GM18867 (cell line): ENCODE results near the gene SDS.

ENCODE experiments used
- ATAC-seq: cut with Tn5 transposase; IDR thresholded peaks from one replicate; pipeline ENCODE4 v1.9.1; 2021; ENCODE audit warnings: mild to moderate bottlenecking, moderate library complexity; ENCODE audit not compliant: unreplicated experiment

The SDS gene

DNA sequence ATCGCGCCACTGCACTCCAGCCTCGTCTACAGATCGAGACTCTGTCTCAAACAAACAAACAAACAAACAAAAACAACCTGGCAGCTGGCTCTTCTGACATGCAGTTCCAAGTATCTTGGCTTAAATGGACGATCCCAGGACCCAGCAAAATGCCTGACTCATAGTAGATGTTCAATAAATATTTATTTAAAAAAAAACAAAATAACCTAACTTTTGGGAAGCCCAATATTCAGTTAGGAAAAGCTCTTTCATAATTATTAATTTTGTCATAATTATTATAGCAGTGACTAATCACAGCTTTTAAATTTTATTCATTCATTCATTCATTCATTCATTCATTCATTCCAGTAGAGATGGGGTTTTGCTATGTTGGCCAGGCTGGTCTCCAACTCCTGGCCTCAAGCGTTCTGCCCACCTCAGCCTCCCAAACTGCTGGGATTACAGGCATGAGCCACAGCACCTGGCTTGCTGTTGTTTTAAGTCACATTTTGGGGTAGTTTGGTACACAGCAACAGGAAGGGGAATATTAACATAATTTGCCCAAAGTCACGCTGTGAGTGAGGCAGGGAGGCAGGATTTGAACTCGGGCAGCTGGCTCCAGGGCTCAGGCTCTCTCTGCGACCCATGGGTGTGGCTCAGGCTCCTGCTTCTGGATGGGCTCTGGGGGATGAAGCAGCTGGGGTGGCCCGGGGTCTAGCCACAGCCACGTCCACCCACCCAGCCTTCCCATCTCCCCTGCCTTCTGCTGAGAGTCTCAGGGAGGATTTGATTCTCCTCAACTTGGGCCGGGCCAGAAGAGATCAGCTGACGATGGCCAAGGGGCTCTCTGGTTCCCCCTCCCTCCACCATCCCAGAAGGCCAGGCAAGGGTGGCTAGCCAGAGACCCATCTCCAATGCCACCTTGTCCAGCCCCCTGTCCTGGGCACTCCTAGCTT, 2.4 kb downstream of the SDS start:
- ATAC-seq: no peak

DNA sequence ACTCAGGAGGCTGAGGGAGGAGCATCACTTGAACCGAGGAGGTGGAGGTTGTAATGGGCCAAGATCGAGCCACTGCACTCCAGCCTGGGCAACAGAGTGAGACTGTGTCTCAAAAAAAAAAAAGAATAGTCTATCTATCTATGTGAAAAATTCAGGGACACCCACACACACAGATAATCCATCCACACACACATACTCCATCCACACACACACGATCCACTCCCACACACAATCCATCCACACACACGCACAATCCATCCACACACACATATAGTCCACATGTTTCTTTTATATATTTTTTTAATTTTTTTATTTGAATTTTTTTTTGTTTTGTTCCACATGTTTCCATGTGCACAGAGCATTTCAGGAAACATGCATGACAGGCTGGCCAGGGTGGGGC, 3.3 kb downstream of the SDS start:
- no peak for ATAC-seq

DNA sequence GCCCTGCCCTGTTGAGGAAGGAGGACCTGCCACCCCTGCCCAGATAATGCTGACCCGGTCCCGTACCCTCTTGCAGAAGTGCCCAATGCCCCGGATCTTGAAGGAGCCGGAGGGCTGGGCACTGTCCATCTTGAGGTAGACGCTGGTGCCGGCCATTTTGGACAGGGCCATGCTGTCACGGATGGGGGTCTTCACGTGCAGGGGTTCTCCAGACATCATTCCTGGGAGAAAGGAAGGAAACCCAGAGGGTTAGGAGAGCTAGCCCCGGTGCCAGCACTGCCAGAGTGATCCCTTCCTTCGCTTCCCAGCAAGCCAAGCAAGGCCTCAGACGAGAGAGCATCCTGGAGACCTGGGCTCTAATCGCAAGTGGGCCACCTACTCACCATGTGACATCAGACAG, 4.2 kb downstream of the SDS start:
- ATAC-seq: no peak

DNA sequence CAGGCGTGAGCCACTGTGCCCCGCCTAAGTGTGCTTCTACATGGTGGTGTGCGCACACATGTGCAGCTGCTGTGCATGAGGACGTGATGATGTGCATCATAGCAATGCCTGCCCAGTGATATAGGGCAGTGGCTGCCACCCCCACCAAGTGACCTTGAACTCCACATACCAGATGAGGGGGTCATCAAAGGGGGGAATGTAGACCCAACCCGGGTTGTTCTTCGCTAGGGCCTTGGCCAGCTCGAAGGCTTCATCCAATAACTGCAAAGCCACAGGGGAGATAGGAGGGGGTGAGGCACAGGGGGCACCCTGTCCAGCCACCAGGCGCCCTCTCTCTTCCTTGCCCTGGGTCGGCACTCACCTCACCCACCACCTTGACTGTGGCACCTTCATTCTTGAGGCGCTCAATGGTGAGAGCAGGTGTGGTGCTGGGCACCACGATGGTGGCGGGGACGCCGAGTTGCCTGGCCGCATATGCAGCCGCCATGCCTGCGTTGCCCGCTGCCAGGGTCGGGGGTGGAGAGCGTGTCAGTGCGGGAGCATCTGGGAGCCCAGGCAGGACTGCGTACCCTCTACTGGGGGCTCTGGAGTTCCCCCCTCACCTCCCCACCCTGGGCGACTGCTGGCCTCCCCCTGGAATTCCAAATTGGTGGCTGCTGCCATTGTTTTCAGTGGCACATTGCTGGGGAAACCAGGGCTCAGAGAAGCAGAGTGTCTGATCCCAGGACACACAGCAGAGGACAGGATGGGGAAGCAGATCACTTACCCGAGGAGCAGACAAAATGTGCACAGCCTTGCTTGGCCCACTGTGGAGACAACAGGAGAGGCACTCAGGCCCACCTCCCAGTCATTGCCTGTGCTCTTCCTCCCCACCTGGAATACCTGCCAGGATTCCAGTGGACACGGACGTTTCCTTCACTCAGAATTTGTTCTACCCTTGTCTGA, 5.1 kb downstream of the SDS start:
- no peak for ATAC-seq

DNA sequence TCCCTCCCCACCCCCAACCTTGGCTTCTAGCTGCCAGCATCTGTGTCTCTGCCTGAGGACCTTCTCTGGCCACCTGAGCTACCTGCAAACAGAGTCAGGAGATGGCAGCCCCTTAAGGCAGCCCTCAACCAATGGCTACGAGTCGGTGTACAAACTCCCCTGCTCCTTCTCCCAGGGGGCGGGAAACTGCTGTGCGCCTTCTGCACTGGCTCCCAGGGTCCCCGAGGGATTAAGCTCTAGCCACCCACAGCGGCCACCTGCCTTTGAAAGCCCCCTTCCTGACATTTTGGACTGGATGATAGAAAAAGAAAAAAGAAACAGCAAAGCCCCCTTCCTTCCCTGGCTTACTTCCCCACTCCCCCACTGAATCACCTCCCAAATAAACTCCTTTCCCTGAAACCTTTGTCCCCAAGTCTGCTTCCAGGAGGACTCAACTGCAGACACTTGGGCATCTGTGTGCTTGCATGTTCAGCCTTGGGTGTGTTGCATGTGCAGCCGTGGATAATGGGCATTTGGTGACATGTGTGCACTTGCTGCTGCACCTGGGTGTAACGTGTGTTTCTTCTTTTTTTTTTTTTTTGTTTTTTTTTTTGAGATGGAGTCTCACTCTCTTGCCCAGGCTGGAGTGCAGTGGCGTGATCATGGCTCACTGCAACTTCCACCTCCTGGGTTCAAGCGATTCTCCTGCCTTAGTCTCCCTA, 6.0 kb downstream of the SDS start:
- no peak for ATAC-seq

DNA sequence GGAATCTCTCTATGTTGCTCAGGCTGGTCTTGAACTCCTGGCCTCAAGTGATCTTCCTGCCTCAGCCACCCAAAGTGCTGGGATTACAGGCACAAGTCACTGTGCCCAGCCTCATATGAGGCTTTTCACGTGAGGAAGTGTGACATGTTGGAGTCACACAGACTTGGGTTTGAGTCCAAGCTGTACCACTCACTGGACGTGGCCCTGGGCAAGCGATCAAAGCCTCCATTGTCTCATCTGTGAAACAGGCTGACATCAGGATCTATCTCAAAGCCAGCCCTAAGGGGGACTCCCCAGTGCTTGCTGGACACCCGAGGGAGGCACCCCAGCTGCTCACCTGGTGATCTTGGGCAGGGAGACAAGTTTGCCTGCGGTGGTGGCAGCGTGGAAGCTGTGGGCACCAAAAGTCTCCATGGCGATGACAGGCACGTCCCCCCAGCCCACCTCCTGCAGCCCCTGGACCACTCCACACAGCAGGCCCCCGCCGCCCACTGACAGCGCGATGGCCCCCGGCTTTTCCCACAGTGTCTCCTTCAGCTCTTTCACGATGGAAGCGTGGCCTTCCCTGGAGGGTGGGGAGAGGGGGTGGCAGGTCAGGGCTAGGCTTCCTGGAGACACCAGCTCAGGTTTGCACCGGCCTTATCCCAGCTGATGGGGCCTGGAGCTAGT, 6.7 kb downstream of the SDS start:
- ATAC-seq: no peak

DNA sequence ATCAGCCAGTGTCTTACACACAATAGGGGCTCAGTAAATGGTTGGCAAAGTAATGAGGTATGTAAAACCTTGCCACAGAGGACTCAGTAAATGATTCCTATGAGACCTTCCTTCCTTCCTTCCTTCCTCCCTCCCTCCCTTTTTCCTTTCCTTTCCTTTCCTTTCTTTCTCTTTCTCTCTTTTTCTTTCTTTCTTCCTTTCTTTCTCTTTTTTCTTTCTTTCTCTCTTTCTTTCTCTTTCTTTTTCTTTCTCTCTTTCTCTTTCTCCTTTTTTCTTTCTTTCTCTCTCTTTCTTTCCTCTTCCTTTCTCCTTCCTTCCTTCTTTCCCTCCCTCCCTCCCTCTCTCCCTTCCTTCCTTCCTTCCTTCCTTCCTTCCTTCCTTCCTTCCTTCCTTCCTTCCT, 7.5 kb downstream of the SDS start:
- no peak for ATAC-seq

DNA sequence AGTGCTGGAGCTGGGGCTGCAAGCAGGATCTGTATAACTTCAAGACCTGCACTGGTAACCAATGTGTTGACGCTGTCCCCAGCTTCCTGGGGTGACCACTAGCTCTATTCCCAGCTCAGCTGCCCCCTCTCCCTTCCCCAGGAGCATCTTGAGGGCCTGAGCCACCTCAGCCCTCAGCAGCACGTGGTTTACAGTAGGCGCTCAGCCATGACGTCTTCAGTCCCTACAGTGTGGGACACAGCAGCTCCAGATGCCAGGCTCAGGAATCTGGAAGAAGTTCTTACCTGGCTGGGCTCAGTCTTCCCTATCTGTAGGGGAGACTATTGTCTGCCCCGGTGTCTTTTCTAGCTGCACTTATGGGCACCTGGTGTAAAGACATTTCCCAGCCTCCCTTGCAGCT, 8.6 kb downstream of the SDS start:
- ATAC-seq: no peak

DNA sequence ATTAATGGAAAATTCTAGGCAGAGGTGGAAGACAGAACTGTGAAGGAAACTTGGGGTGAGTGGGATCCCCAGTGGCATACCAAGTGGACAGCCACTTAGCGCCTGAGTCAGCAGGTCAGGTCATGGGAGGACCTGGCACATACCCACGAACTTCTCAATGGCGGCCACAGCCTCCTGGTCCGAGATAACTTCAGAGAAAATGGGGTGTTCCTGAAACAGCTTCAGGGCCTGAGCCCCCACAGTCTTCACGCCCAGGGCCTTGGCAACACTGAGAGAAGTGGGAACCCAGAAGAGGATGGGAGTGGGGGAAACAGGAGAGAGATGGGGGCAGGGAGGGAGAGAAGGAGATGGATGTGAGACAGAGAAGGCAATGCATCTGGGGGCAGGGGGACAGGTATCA, 9.9 kb downstream of the SDS start:
- no peak for ATAC-seq

DNA sequence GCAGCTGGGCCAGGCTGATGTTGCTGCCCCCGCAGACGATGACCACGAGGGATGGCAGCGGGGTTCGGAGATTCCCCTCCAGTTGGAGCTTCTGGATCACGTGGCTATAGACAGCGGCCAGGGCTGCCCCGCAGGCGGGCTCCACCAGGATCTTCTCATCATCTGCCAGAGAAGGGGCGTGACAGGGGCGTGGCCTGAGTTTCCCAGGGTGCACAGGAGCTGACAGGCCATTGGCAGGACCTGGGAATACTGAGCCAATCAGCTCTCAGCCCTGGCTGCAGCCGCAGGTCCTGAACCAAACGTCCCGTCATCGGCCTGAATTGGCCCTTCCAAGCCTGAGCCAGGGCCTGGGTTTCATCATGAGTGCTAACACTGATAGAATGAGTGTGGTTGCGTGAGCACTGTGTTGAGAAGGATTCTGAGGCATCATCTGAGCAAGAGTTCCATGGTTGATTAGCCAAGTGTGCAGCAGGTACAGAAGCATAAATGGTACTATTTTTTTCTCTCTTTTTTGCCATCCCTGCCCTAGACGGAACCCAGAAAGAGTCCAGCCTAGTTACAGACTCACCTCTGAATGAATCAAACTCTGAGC, 10.6 kb downstream of the SDS start:
- ATAC-seq: no peak

DNA sequence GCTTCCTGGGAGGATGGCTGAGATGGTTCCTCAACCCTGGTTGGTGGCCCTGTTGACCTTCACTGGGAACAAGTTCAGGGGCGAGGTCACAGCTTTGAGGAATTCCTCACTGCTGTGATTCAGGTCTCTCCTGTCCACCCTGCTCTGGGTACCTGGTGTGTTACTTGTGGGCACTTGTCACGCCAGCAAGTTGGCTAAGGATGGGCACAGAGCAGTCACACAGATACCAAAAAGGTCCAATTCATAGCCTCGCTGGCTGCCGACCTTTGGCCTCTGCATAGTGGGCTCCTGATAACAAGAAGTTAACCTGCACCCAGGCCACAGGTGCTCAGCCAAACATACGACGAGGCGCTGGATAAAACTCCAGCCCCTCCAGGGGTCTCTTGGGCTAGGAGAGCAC, 11.2 kb downstream of the SDS start:
- ATAC-seq: no peak

DNA sequence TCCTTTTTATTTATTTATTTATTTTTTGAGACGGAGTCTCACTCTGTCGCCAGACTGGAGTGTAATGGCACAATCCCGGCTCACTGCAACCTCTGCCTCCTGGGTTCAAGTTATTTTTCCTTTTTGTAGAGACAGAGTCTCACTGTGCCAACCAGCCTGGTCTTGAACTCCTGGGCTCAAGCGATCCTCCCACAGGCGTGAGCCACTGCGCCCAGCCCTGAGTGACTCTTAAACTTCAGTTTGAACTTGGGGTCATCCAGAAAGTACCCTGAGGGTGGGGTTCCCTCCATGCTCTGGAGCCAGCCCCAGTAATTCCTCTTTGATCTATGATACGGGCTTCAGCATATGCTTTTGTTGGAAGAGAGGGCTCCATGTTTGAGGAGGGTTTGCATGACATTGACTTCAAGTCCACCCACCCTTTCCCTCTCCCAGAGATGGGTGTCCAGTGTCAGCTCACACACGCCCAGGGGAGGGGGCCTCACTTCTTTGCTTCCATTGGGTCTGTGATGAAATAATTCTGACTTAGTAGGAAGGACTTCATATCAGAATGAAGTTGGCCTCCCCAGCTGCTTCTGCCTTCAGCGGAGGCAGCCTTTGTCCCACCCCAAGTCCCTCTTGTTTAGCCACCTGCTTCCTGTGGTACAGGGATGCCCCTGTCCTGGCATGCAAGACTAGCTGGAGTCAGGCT, 11.9 kb downstream of the SDS start:
- no peak for ATAC-seq

DNA sequence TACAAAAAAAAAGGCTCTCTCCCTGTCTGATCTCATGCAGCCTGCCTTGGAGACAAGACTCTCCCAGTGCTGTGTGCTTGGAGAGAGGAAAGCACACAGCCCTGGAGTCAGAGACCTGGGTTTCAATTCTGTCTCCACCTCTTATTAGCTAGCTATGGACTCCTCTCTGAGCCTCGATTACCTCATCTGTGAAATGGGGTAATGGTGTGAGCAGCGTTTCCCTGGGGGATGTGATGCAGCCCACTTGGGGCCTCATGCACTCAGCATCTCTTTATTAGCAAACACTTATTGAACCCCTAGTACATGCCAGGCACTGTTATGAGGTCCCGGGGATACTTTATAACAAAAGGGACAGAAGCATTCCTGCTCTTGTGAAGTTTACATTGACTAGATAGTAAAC, 12.5 kb downstream of the SDS start:
- no peak for ATAC-seq

DNA sequence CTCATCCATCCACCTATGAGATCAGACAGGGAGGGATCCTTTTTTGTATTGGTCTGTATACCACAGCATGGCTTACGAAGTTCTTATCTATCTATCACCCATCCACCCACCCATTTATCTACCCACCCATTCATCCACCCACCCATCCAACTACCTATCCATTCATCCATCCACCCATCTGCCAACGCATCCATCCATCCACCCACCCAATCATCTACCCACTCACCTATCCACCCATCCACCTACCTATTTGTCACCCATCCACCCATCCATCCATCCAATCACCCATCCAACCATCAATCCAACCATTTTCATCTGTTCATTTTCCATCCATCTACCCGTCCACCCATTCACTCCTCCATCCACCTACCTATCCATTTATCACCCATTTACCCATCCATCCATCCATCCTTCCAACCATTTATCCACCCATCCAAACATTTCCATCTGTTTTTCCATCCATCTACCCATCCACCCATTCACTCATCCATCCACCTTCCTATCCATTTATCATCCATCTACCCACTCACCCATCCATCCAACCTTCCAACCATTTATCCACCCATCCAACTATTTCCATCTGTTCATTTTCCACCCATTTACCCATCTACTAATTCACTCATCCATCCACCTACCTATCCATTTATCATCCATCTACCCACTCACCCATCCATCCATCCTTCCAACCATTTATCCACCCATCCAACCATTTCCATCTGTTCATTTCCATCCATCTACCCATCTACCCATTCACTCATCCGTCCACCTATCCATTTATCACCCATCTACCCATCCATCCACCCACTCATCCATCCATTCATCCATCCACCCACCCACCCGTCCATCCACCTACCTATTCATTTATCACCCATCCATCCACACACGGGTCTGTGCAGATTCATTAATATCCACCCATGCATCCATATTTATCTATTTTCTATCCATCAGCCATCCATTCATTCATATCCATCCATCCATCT, 13.3 kb downstream of the SDS start:
- no peak for ATAC-seq

DNA sequence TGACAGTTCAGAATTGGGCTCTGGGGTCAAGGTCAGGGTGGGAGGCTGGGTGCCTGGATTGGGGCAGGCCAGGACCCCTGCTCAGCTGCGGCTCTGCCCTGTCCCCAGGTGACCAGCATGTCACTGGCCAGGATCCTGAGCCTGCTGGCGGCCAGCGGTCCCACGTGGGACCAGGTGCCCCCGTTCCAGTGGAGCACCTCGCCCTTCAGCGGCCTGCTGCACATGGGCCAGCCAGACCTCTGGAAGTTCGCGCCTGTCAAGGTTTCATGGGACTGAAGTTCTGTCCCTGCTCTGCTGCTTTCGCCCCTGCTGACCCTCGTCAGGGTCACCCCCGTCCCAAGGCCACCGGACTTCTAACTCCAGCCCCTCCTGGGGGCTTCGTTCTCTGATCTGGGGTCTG, 15.3 kb downstream of the SDS start:
- no peak for ATAC-seq

DNA sequence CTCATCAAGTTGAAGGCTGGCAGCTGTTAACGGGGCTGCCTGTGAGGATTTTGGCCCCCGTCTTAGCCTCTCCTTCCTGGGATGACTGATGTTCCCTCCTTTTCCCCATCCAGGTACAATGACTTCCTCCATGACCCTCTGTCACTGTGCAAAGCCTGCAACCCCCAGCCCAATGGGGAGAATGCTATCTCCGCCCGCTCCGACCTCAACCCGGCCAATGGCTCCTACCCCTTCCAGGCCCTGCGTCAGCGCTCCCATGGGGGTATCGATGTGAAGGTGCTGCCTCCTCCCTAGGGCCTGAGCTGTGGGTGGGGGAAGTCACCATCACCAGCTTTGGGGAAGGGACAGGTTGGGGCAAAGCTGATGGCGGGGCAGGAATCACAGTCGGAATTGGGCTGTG, 16.1 kb downstream of the SDS start:
- no peak for ATAC-seq

DNA sequence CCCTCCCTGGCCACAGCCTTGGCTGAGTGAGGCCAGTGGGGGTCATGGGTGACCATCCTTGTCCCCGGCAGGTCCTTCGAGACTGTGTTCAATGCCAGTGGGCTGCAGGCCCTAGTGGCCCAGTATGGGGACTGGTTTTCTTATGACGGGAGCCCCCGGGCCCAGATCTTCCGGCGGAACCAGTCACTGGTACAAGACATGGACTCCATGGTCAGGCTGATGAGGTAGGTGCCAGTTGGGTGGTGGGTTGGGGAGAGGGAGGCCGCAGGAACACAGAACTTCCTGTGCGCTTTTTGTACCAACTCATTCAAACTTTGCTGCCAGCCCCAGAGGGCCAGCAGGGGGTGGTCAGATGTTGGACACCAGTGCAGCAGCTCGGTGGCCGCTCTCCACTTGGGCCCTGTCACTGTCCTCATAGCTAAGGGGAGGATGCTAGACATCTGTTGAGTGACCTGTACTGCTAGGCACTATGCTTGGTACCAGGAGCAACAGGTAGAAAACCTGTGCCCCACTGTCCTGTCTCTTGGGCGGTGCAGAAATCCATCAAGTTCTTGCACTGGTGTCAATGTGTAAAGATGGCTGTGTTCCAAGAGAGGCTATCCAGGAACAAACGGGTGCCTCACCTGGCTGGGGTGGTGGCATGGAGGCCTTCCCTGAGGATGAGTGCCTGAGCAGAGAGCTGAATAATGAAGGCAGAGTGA, 16.7 kb downstream of the SDS start:
- no peak for ATAC-seq

DNA sequence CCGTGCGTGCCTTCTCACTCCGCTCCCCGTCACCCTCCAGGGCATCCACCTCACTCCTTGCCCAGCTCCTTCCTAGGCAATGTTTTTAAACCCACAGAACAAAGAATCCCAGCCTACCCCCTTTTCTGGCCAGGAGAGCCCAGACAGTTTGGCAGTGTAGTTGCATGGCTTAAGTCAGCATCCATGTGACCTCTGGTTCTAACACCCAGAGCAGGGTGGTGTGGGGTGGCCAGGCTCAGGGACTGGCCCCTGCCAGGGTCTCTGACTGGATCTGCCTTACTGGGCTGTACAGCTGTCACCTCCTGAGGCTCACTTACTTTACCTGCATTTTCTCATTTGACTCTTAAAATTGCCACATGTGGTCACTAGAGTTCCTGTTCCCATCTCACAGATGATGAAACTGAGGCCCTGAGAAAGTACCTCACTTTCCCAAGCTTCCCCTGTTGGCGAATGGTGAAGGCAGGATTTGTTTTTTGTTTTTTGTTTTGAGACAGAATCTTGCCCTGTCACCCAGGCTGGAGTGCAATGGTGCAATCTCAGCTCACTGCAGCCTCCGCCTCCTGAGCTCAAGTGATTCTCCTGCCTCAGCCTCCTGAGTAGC, 18.3 kb downstream of the SDS start:
- no peak for ATAC-seq
